Astrocyte (in vitro differentiated cells and primary cell): ENCODE measurements around the gene MSL2. TPM values are rescaled to one million over a fixed set of nuclear protein-coding genes. Genes with fewer than 3 reads are reported as not detected.
"Not testable (repeated sequence)": the region's sequence is repeated elsewhere in the genome, so short reads cannot be mapped to it uniquely, and the experiment has no call there.

Source experiments
- DNase-seq: peaks from one replicate; pipeline ENCODE4 v3.0.0-alpha.2; 2010; ENCODE audit warnings: low read depth
- FAIRE-seq: peaks from 2 replicates; lab custom pipeline; 2011; peaks lifted over from hg19 to GRCh38; lab: Jason Lieb, UNC
- H2AFZ ChIP-seq: 2 replicates; pipeline ENCODE4 v1.6.0; 2012; ENCODE audit warnings: low read depth, low read length, inconsistent platforms
- H3K27ac ChIP-seq: 2 replicates; pipeline ENCODE4 v1.5.1; 2011; ENCODE audit warnings: low read depth, low read length, inconsistent platforms
- H3K27me3 ChIP-seq: 2 replicates; pipeline ENCODE4 v1.6.0; 2011; ENCODE audit warnings: low read length, inconsistent platforms; ENCODE audit not compliant: insufficient read depth
- H3K36me3 ChIP-seq: 2 replicates; pipeline ENCODE4 v1.5.1; 2011; ENCODE audit warnings: low read length, inconsistent platforms; ENCODE audit not compliant: insufficient read depth
- H3K4me1 ChIP-seq: 2 replicates; pipeline ENCODE4 v1.5.1; 2011; ENCODE audit warnings: low read length, inconsistent platforms; ENCODE audit not compliant: insufficient read depth
- H3K4me2 ChIP-seq: 2 replicates; pipeline ENCODE4 v1.6.0; 2012; ENCODE audit warnings: low read length, inconsistent platforms
- H3K4me3 ChIP-seq: 2 replicates; pipeline ENCODE4 v1.5.1; 2011; ENCODE audit warnings: low read depth, mild to moderate bottlenecking, low read length, inconsistent platforms; ENCODE audit not compliant: insufficient read depth
- H3K79me2 ChIP-seq: 2 replicates; pipeline ENCODE4 v1.6.0; 2012; ENCODE audit warnings: mild to moderate bottlenecking, low read length, inconsistent platforms; ENCODE audit not compliant: insufficient read depth
- H3K9ac ChIP-seq: 2 replicates; pipeline ENCODE4 v1.6.0; 2012; ENCODE audit warnings: mild to moderate bottlenecking, low read length, inconsistent platforms
- H3K9me3 ChIP-seq: 2 replicates; pipeline ENCODE4 v1.5.1; 2012; ENCODE audit warnings: low read depth, mild to moderate bottlenecking, low read length, inconsistent platforms; ENCODE audit not compliant: insufficient read depth
- H4K20me1 ChIP-seq: 2 replicates; pipeline ENCODE4 v1.6.0; 2012; ENCODE audit warnings: low read length, inconsistent platforms; ENCODE audit not compliant: insufficient read depth
- H3K27ac Mint-ChIP-seq: one replicate; pipeline ENCODE4 v1.8.0; 2021; ENCODE audit warnings: mild to moderate bottlenecking, mixed read lengths; ENCODE audit not compliant: unreplicated experiment
- H3K27me3 Mint-ChIP-seq: one replicate; pipeline ENCODE4 v1.8.0; 2021; ENCODE audit warnings: low read depth, mixed read lengths; ENCODE audit not compliant: unreplicated experiment
- H3K36me3 Mint-ChIP-seq: one replicate; pipeline ENCODE4 v1.8.0; 2021; ENCODE audit warnings: low read depth, mixed read lengths; ENCODE audit not compliant: unreplicated experiment
- H3K4me1 Mint-ChIP-seq: one replicate; pipeline ENCODE4 v1.8.0; 2021; ENCODE audit warnings: low read depth, mixed read lengths; ENCODE audit not compliant: unreplicated experiment
- H3K4me3 Mint-ChIP-seq: one replicate; pipeline ENCODE4 v1.8.0; 2021; ENCODE audit warnings: mild to moderate bottlenecking, moderate library complexity, mixed read lengths; ENCODE audit not compliant: unreplicated experiment
- H3K9me3 Mint-ChIP-seq: one replicate; pipeline ENCODE4 v1.8.0; 2021; ENCODE audit warnings: mild to moderate bottlenecking, mixed read lengths; ENCODE audit not compliant: unreplicated experiment
- EZH2 ChIP-seq: IDR thresholded peaks from 2 replicates; pipeline ENCODE4 v1.6.1; 2012; ENCODE audit warnings: mild to moderate bottlenecking, low read length, inconsistent platforms; ENCODE audit not compliant: insufficient read depth
- total RNA-seq: library from RNA; stranded (reverse); gene quantifications from 2 replicates; pipeline ENCODE4 v1.2.1, GENCODE V29; 2021
- TF ChIP-seq, protein P1 (sequence below): IDR thresholded peaks from 2 replicates; pipeline ENCODE4 v1.5.1; 2011; ENCODE audit warnings: low read depth, mild to moderate bottlenecking, inconsistent platforms, low read length, moderate library complexity; ENCODE audit not compliant: insufficient read depth

MSL2 gene
- total RNA-seq, 1 donor from 2014 or later: 20.1 TPM

DNA sequence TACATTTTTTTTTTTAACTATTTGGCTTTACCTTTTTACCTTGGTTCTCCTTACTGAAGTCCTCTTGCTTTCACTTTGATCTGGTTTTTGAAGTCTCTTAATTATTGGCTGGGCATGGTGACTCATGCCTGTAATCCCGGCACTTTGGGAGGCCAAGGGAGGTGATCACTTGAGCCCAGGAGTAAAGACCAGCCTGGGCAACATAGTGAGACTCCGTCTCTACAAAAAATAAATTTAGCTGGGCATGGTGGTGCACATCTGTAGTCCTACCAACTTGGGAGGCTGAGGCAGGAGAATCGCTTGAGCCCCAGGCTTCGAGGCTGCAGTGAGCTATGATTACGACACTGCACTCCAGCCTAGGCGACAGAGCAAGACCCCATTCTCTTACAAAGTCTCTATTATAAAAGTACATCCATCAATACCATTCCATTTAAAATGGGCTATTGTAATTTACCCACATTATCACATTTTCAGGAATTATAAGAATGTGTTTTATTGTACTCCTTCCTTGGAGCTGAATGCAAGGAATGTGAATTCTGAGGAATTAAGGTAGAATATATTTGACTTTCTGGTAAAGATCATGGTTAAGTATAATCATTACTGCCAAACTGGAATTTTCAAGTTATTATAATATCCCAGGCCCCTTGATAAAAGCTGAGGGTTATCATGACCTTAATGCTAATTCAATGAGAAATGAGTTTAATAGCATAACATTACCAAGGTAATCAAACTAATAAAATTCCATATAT lies 49.0 kb downstream of the MSL2 start:
- Histone ChIP-seq H3K9ac (no peak overlapping the region), H3K27ac (no peak overlapping the region), H4K20me1 (peaks cover 46% of the 10 kb centered on the region), H3K4me3 (no peak overlapping the region), H3K4me2 (no peak overlapping the region), H3K79me2 (peaks cover 64% of the 10 kb centered on the region), H2AFZ (no peak overlapping the region), H3K27me3 (no peaks in the 10 kb centered on the region), H3K4me1 (peaks cover 15% of the 10 kb centered on the region), H3K36me3 (peaks cover 20% of the 10 kb centered on the region), H3K9me3 (no peaks in the 10 kb centered on the region)
- H3K27ac Mint-ChIP-seq: no peak overlapping the region
- peaks cover 9% of the 10 kb centered on the region for H3K36me3 Mint-ChIP-seq
- no peaks in the 10 kb centered on the region for H3K9me3 Mint-ChIP-seq
- TF ChIP-seq, protein P1, sequence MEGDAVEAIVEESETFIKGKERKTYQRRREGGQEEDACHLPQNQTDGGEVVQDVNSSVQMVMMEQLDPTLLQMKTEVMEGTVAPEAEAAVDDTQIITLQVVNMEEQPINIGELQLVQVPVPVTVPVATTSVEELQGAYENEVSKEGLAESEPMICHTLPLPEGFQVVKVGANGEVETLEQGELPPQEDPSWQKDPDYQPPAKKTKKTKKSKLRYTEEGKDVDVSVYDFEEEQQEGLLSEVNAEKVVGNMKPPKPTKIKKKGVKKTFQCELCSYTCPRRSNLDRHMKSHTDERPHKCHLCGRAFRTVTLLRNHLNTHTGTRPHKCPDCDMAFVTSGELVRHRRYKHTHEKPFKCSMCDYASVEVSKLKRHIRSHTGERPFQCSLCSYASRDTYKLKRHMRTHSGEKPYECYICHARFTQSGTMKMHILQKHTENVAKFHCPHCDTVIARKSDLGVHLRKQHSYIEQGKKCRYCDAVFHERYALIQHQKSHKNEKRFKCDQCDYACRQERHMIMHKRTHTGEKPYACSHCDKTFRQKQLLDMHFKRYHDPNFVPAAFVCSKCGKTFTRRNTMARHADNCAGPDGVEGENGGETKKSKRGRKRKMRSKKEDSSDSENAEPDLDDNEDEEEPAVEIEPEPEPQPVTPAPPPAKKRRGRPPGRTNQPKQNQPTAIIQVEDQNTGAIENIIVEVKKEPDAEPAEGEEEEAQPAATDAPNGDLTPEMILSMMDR: no peak
- TF ChIP-seq EZH2: no peak
- DNase-seq (peak; percentile 20), FAIRE-seq (no peak)
- no peak overlapping the region for H3K4me3 Mint-ChIP-seq
- H3K27me3 Mint-ChIP-seq: no peaks in the 10 kb centered on the region
- H3K4me1 Mint-ChIP-seq: peaks cover 34% of the 10 kb centered on the region

DNA sequence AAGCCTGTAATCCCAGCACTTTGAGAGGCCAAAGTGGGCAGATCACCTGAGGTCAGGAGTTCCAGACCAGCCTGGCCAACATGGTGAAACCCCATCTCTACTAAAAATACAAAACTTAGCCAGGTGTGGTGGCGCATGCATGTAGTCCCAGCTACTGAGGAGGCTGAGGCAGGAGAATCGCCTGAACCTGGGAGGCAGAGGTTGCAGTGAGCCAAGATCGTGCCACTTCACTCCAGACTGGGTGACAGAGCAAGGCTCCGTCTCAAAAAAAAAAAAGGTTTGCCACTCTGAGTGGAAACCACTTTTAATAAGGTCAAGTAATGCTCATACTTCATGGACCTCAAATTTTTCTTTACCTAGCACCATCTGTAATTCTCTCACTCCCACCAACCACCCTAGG lies 51.7 kb downstream of the MSL2 start:
- H3K36me3 Mint-ChIP-seq, H3K27me3 ChIP-seq, H3K9ac ChIP-seq, H3K27ac ChIP-seq, H3K27me3 Mint-ChIP-seq, FAIRE-seq, H2AFZ ChIP-seq, H3K27ac Mint-ChIP-seq, H3K4me3 Mint-ChIP-seq, H3K9me3 ChIP-seq, H3K4me3 ChIP-seq, H3K9me3 Mint-ChIP-seq, H3K4me2 ChIP-seq, DNase-seq: not testable (repeated sequence)
- H4K20me1 ChIP-seq: peaks cover 22% of the 10 kb centered on the region
- peaks cover 18% of the 10 kb centered on the region for H3K4me1 ChIP-seq
- peaks cover 10% of the 10 kb centered on the region for H3K36me3 ChIP-seq
- peaks cover 42% of the 10 kb centered on the region for H3K4me1 Mint-ChIP-seq
- H3K79me2 ChIP-seq: peaks cover 36% of the 10 kb centered on the region

DNA sequence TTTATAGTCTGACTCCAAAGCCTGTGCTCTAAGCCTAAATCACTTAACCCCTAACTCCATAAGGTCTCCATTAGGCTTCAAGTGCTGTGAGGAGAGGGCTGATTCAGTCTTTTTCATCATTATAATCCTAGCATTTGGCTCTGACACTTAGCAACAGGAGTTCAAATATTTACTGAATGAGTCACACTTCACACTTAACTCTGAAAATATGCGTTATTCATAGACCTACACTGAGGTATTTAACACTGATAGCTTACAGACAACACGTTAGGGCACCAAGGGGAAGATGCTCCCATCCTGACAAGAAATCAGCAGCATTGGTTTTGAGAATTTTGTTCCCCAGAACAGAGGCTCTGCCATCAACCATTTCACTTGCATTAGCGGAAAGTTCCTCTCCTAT lies 53.5 kb downstream of the MSL2 start:
- Mint-ChIP-seq H3K36me3 (peaks cover 12% of the 10 kb centered on the region), H3K4me1 (peaks cover 38% of the 10 kb centered on the region), H3K9me3 (no peaks in the 10 kb centered on the region), H3K4me3 (peak overlapping the region; percentile 27), H3K27ac (peak overlapping the region; percentile 93), H3K27me3 (no peaks in the 10 kb centered on the region)
- no peaks in the 10 kb centered on the region for H3K9me3 ChIP-seq
- H4K20me1 ChIP-seq: peaks cover 5% of the 10 kb centered on the region
- H3K27ac ChIP-seq: peak overlapping the region; percentile 81
- H3K4me1 ChIP-seq: peaks cover 18% of the 10 kb centered on the region
- no peak overlapping the region for H3K4me3 ChIP-seq
- H3K9ac ChIP-seq: peak overlapping the region; percentile 43
- H3K79me2 ChIP-seq: peaks cover 18% of the 10 kb centered on the region
- peak overlapping the region; percentile 46 for H3K4me2 ChIP-seq
- DNase-seq (peak; percentile 91), FAIRE-seq (peak; percentile 67)
- H3K27me3 ChIP-seq: no peaks in the 10 kb centered on the region
- TF ChIP-seq EZH2: no peak
- TF ChIP-seq, protein P1: no peak
- peaks cover 7% of the 10 kb centered on the region for H3K36me3 ChIP-seq
- no peak overlapping the region for H2AFZ ChIP-seq
